T-helper 1 cell (primary cell): Measurements from ENCODE around the gene AGO1.
"Not testable (repeated sequence)": the region's sequence is repeated elsewhere in the genome, so short reads cannot be mapped to it uniquely, and the experiment has no call there.

Experiments
- DNase-seq, 5 donors: peaks; one replicate each; pipeline ENCODE4 v3.0.0-alpha.2; 2012 to 2020
- total RNA-seq, 4 donors: gene quantifications; one replicate each; lab custom pipeline; 2026; lab: John Stamatoyannopoulos, UW

AGO1 gene
- 50.7 to 61.1 (median 58.0) reads per million in 4 donors for total RNA-seq

DNA sequence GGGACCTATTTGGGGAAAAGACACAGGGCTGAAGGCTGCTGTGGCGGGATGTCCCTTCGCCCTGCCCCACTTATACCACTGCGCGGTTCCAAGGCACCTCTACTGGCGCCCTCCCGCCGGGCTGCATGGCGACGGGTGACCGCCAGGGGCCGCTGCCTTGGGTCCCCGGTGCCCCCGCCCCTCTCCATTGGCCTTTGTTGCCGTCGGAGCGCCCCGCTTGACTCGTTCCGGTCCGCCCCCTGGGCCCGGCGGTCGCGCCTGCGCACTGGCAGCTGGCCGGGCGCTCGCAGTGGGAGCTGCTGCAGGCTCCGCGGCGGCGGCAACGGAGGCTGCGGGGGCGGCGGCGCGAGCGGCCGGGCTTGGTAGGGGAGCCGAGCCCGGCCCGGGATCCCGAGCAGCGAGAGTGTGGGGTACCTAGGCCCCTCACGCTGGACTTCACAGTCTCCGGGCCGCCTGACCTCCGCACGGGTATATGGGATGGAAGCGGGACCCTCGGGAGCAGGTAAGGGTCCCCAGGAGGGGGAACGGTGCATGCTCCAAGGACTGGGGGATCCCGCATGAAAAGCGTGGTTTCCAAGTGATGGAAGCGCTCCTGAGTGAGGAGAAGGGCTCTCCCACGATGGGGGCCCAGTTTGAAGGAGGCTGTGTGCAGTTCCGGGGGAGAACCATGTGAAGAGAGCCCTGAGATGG is at the start of gene AGO1:
AGO1 (plus strand) TSS at position 265 of the 690 bp plus-strand sequence; CDS start at position 478, 213 bp downstream.
- DNase-seq, result peak; percentile 95 to 98 (median 95)

DNA sequence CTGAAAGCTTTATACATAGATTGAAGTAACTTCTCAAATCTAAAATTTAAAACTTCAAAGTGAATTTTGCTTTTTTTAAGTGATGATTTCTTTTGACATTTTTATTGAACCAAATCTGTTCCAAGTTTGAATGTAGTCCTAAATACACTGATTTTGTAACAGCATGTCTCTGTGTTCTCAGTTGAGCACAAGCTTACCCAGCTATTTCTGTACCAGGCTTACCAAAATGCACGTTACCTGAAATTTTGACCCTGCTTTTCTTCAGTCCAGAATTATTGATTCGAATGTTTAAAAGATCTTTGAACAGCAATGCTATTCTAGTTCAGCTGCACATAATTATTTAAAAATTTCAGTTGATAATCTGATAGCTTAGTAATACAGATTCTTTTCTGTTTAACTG is 49.6 kb upstream of the AGO1 start:
- no peak for DNase-seq

DNA sequence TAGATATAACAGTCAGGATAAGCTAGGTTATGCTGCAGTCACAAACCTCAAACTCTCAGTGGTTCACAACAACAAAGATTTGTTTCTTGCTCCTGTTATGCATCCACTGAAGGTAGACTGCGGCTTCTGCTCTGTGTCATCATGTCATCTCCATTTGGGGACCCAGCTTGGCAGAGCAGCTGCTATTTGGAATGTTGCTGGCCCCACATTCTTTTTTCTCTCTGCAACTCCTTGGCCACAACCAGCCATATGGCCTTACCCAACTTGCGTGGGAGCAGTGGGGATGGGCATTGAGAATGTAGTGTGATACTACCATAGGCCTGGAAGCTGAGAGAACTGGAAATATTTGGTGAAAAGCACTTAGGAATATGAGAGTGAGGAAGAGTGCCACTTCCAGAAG is 48.8 kb upstream of the AGO1 start:
- no peak for DNase-seq

DNA sequence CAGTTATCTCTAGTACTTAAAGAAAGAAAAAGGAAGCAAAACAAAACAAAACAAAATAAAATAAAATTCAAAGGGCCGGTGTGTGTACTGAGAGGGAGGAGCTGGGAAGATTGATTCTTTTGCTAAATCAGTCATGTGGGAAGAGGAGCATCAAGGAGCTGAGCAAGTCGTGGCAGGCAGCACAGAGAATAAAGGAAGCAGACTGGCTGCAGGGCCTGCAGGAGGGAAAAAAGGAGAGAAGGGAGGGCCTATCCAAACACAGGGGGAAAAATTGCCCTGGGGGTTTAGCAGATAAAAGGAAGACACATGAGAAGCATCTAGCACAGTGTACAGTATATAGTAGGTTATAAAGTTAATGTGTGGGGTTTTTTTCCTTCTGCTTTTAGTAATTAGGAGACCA is 47.6 kb upstream of the AGO1 start:
- no peak for DNase-seq

DNA sequence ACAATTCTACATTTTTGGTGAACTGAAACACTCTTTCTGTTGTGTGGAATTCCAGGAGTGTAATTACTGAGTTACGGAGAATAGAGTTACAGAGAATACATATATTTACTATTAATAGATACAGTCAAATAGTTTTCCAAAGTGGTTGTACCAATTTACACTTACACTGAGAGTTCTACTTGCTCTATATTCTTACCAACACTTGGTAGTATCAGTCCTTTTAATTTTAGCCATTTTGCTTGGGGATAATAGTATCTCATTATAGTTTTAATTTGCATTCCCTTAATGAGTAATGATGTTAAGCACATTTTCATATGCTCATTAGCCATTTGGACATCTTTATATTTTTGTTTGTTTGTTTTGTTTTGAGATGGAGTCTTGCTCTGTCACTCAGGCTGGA is 46.3 kb upstream of the AGO1 start:
- no peak for DNase-seq

DNA sequence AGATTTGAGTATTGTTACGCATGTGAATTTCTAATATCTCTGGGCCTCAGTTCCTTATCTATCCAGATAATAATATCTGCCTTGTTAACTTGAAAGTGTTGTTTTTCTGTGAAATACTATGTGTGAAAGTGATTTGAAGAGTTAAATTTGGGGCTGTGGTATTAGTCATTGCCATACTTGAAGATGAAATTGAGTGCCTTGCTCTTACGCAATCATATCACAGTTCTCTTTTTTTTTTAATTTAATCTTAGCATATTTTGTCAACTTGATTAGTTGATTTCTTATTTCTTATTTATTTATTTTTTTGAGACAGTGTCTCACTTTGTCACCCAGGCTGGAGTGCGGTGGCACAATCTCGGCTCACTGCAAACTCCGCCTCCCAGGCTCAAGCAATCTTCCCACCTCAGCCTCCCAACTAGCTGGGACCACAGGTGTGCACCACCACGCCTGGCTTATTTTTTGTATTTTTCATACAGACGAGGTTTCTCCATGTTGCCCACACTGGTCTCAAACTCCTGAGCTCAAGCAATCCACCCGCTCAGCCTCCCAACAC is 44.2 kb upstream of the AGO1 start:
- no peak for DNase-seq

GRCh38 chr1:35844826-35845225 is 38.2 kb upstream of the AGO1 start:
- no peak for DNase-seq

GRCh38 chr1:35845766-35846165 is 37.2 kb upstream of the AGO1 start:
- DNase-seq, result no peak

DNA sequence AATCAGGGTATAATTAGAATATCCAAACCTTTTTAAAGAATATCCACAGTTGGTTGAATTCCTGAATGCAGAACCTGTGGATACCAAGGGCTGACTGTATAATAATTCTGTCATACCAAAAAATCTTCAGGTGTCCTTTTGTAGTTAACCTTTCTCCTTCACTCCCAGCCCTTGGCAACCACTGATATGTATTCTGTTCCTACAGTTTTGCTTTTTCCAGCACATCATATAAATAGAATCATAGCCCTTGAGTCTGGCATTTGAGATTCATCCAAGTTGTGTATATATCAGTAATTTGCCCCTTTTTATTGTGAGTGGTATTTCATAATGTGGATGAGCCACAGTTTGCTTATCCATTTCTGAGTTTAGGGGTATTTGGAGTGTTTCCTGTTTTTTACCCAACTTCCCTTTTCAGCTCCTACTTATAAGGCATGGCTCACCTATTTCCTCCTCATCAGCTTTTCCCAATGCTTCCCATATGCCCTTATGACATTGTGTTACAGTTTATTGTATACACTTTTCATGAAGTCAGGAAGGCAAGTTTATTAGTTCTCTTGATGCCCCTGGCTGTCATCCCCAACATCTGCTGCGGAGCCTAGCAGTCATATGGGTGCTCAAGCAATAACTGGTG is 35.0 kb upstream of the AGO1 start:
- no peak for DNase-seq

DNA sequence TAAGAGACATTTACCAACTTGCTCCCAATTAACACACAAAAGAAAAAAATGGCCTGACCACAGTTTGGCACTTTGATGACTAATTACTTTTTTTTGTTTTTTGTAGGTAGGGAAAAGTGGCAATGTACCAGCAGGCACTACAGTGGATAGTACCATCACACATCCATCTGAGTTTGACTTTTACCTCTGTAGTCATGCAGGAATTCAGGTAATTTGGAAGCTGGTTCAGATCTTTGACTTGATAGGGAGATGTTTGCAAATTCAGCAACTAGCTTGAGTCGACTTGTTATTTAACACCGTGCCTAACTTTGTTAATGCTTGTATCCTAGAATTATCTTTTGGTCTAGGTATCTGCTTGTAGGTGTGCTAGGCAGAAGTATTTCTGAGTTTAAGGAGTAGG is 33.0 kb upstream of the AGO1 start:
- no peak for DNase-seq

- DNase-seq, result no peak
Measured at GRCh38 chr1:35850716-35851115, 32.3 kb upstream of the AGO1 start.

- DNase-seq, result no peak
Measured at GRCh38 chr1:35851132-35851869, 31.7 kb upstream of the AGO1 start.

GRCh38 chr1:35852241-35852640 is 30.8 kb upstream of the AGO1 start:
- no peak for DNase-seq

- no peak for DNase-seq
Measured at GRCh38 chr1:35854989-35855700, 27.9 kb upstream of the AGO1 start.

- DNase-seq, result no peak
Measured at GRCh38 chr1:35856964-35857363, 26.0 kb upstream of the AGO1 start.

DNA sequence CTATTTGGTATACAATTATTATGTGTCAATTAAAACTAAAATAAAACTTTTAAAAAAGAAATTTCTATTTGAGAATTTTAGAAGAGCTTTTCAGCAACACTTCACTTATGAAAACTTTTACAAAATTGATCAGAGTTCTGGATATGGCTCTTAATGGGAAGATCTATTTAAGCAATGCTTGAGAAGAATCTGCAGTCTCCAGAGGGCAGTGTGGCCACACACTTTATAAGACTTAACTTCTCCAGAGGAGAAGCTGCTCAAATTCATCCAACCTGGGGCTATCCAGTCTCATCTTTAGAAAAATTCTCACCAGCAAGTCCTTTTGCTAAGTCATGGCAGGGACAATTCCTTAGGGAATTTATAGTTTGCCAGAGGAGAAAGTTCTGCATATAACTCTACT is 25.2 kb upstream of the AGO1 start:
- DNase-seq, result no peak

DNA sequence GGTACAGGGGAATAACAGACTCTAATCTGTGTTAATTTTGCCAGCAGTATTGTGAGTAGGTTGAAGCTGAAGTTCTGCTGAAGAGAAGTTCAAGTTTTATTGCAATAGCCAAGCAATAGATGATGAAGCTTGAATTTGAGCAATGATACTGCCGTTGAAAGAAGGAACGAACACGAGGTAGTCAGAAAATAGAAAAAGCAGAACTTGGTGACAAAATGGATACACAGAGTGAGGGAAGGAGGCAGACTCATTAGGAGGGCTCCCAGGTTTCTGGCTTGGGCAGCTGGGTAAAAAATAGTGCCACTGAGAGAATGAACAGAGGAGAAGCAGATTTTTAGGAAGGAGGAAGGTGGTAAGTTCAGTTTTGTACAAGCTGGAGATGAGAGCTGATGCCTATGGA is 22.3 kb upstream of the AGO1 start:
- no peak for DNase-seq

GRCh38 chr1:35863136-35863535 is 19.9 kb upstream of the AGO1 start:
- no peak for DNase-seq

- DNase-seq, result no peak
Measured at GRCh38 chr1:35863881-35864625, 19.0 kb upstream of the AGO1 start.

DNA sequence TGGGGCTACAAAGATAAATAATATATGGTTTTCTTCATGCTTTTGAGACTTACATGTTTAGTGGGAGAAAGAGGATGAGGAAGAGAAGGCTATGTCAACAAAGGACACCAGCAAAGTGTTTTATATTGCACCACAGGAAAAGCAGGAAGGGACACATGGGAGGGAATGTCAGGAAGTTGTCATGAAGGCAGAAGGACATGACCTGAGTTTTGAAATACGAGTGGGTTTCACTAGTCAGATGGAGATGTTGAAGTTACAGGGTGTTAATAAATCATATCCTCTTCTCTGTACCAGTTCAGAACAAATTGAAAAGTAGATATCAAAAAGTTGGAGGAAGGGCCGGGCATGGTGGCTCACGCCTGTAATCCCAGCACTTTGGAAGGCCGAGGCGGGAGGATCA is 18.2 kb upstream of the AGO1 start:
- DNase-seq, result no peak

DNA sequence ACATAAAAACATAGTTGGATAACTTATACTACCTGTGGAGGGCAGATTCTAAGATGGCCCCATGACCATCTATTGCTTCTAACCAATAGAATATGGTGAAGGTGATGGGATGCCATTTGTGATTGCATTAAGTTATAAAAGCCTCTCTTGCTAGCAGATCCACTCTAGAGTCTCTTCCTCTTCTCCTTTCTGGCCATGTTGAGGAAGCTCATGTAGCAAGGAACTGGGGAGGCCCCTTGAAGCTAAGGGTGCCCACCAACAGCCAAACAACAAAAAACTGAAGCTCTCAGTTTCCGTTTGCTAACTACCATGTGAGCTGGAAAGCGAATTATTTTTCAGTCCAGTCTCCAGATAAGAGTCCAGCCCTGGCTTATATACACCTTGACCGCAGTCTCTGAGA is 16.0 kb upstream of the AGO1 start:
- no peak for DNase-seq

DNA sequence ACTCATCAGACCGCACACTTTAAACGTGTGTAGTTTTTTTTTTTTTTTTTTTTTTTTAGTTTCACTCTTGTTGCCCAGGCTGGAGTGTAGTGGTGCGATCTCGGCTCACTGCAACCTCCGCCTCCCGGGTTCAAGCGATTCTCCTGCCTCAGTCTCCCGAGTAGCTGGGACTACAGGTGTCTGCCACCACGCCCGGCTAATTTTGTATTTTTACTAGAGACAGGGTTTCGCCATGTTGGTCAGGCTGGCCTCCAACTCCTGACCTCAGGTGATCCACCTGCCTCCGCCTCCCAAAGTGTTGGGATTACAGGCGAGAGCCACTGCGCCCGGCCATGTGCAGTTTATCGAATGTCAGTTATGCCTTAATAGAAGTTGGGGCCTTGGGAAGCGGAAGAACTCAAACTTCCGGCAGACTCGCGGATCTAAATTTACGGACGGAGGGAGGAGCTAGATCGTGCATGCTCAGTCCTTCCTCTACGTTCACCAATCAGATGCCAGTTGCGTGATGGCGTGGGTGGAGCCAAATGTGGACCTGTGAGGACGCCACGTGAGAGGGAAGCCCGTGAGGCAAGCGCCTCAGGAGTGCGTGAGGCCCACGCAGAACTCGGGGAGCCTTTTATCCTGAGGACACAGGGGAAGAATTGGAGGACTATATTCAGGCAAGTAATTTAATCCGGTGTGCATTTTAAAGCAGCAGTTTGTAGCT is 13.6 kb upstream of the AGO1 start:
- DNase-seq, result not testable (repeated sequence)
